H9 (cell line): ENCODE results near the gene CDH13. TPM values are rescaled to one million over a fixed set of nuclear protein-coding genes. Genes with fewer than 3 reads are reported as not detected.

ENCODE experiments used
- DNase-seq: peaks from one replicate; pipeline ENCODE4 v3.0.0-alpha.2; 2017
- H2AFZ ChIP-seq: one replicate; pipeline ENCODE4 v1.6.1; 2013; ENCODE audit warnings: mild to moderate bottlenecking, low read length, control low read depth, moderate library complexity
- H2AK5ac ChIP-seq: 2 replicates; pipeline ENCODE4 v1.6.1; 2013; ENCODE audit warnings: low read length, control low read depth, mixed read lengths; ENCODE audit not compliant: insufficient read length
- H2BK120ac ChIP-seq: one replicate; pipeline ENCODE4 v1.6.1; 2013; ENCODE audit warnings: low read depth, mild to moderate bottlenecking, low read length, control low read depth, inconsistent platforms; ENCODE audit not compliant: poor library complexity, severe bottlenecking
- H2BK12ac ChIP-seq: 2 replicates; pipeline ENCODE4 v1.6.1; 2013; ENCODE audit warnings: low read length, control low read depth, mixed read lengths, low read depth; ENCODE audit not compliant: insufficient read length
- H2BK15ac ChIP-seq: 2 replicates; pipeline ENCODE4 v1.6.1; 2013; ENCODE audit warnings: low read depth, low read length, control low read depth
- H2BK20ac ChIP-seq: one replicate; pipeline ENCODE4 v1.6.1; 2013; ENCODE audit warnings: low read depth, mild to moderate bottlenecking, low read length, control low read depth, inconsistent platforms; ENCODE audit not compliant: poor library complexity, severe bottlenecking
- H2BK5ac ChIP-seq: 2 replicates; pipeline ENCODE4 v1.6.1; 2013; ENCODE audit warnings: low read length, control low read depth, mixed read lengths; ENCODE audit not compliant: insufficient read length
- H3K14ac ChIP-seq: 2 replicates; pipeline ENCODE4 v1.6.1; 2013; ENCODE audit warnings: low read length, control low read depth; ENCODE audit not compliant: insufficient read depth
- H3K18ac ChIP-seq: 2 replicates; pipeline ENCODE4 v1.6.1; 2013; ENCODE audit warnings: low read depth, mild to moderate bottlenecking, mixed read lengths, low read length, control low read depth; ENCODE audit not compliant: insufficient read length
- H3K23ac ChIP-seq: 2 replicates; pipeline ENCODE4 v1.6.1; 2013; ENCODE audit warnings: low read length, control low read depth, mixed read lengths, low read depth; ENCODE audit not compliant: insufficient read length
- H3K23me2 ChIP-seq: 2 replicates; pipeline ENCODE4 v1.6.1; 2013; ENCODE audit warnings: low read depth, mild to moderate bottlenecking, mixed read lengths, low read length, control low read depth; ENCODE audit not compliant: insufficient read length, poor library complexity, severe bottlenecking
- H3K27ac ChIP-seq: 2 replicates; pipeline ENCODE4 v1.5.1; 2013; ENCODE audit warnings: low read length, control low read depth, mixed read lengths, low read depth; ENCODE audit not compliant: insufficient read length
- H3K27me3 ChIP-seq: 2 replicates; pipeline ENCODE4 v1.6.1; 2013; ENCODE audit warnings: low read length, control low read depth, inconsistent platforms; ENCODE audit not compliant: insufficient read depth
- H3K4ac ChIP-seq: 2 replicates; pipeline ENCODE4 v1.6.1; 2013; ENCODE audit warnings: low read depth, mild to moderate bottlenecking, control low read depth, inconsistent platforms, low read length, moderate library complexity
- H3K4me1 ChIP-seq: 2 replicates; pipeline ENCODE4 v1.6.1; 2013; ENCODE audit warnings: low read length, control low read depth, inconsistent platforms; ENCODE audit not compliant: insufficient read depth
- H3K4me2 ChIP-seq: 2 replicates; pipeline ENCODE4 v1.6.1; 2013; ENCODE audit warnings: low read length, control low read depth, mixed read lengths; ENCODE audit not compliant: insufficient read length, insufficient read depth
- H3K56ac ChIP-seq: 2 replicates; pipeline ENCODE4 v1.6.1; 2013; ENCODE audit warnings: low read depth, mild to moderate bottlenecking, mixed read lengths, low read length, control low read depth; ENCODE audit not compliant: insufficient read length
- H3K79me1 ChIP-seq: 2 replicates; pipeline ENCODE4 v1.6.1; 2013; ENCODE audit warnings: low read depth, mild to moderate bottlenecking, moderate library complexity, low read length, control low read depth, inconsistent platforms; ENCODE audit not compliant: insufficient read depth, poor library complexity, severe bottlenecking
- H3K79me2 ChIP-seq: 2 replicates; pipeline ENCODE4 v1.6.1; 2013; ENCODE audit warnings: low read length, control low read depth, inconsistent platforms; ENCODE audit not compliant: insufficient read depth
- H3K9ac ChIP-seq: 2 replicates; pipeline ENCODE4 v1.6.1; 2013; ENCODE audit warnings: low read length, control low read depth, mixed read lengths; ENCODE audit not compliant: insufficient read length; ENCODE audit errors: extremely low read depth
- H3K9me3 ChIP-seq: one replicate; pipeline ENCODE4 v1.6.1; 2013; ENCODE audit warnings: low read depth, low read length, inconsistent platforms; ENCODE audit not compliant: control insufficient read depth
- H3T11ph ChIP-seq: one replicate; pipeline ENCODE4 v1.6.1; 2013; ENCODE audit warnings: mild to moderate bottlenecking, low read length, control low read depth, inconsistent platforms
- H4K20me1 ChIP-seq: one replicate; pipeline ENCODE4 v1.6.1; 2013; ENCODE audit not compliant: control insufficient read depth, insufficient read length, insufficient read depth
- H4K5ac ChIP-seq: 2 replicates; pipeline ENCODE4 v1.6.1; 2013; ENCODE audit warnings: low read depth, mild to moderate bottlenecking, mixed read lengths, low read length, control low read depth; ENCODE audit not compliant: insufficient read length
- H4K8ac ChIP-seq: replicated peaks from 2 replicates; pipeline ENCODE4 v1.6.1; 2013; ENCODE audit warnings: low read length, control low read depth, mixed read lengths, low read depth; ENCODE audit not compliant: insufficient read length
- H4K91ac ChIP-seq: 2 replicates; pipeline ENCODE4 v1.6.1; 2013; ENCODE audit warnings: low read depth, mild to moderate bottlenecking, moderate library complexity, mixed read lengths, low read length, control low read depth; ENCODE audit not compliant: insufficient read length
- H3K27ac Mint-ChIP-seq, 3 experiments: 2 replicates in 2 of 3; 3 replicates in 1 of 3; pipeline ENCODE4 v1.8.0; 2020 to 2021; ENCODE audit warnings: mixed read lengths in 3 of 3, mild to moderate bottlenecking in 1 of 3, moderate library complexity in 1 of 3
- H3K27me3 Mint-ChIP-seq: 2 replicates; pipeline ENCODE4 v1.8.0; 2021; ENCODE audit warnings: low read depth, mild to moderate bottlenecking, moderate library complexity, mixed read lengths
- H3K36me3 Mint-ChIP-seq, 3 experiments: 2 replicates in 2 of 3; 3 replicates in 1 of 3; pipeline ENCODE4 v1.8.0; 2020 to 2021; ENCODE audit warnings: low read depth in 3 of 3, mixed read lengths in 3 of 3; ENCODE audit not compliant: insufficient read depth in 1 of 3
- H3K4me1 Mint-ChIP-seq, 2 experiments: 2 replicates each; pipeline ENCODE4 v1.8.0; 2020; ENCODE audit warnings: mixed read lengths in 2 of 2
- H3K4me3 Mint-ChIP-seq, 2 experiments: 2 replicates in 1 of 2; 3 replicates in 1 of 2; pipeline ENCODE4 v1.8.0; 2020 to 2021; ENCODE audit warnings: mild to moderate bottlenecking in 2 of 2, mixed read lengths in 2 of 2, moderate library complexity in 1 of 2
- H3K9me3 Mint-ChIP-seq, 2 experiments: 2 replicates in 1 of 2; 3 replicates in 1 of 2; pipeline ENCODE4 v1.8.0; 2020; ENCODE audit warnings: mild to moderate bottlenecking in 2 of 2, mixed read lengths in 2 of 2, moderate library complexity in 1 of 2
- WGBS: extraction: QIAGEN DNeasy Blood & Tissue Kit; methylation state at CpG from one replicate; pipeline ENCODE4 v1.1.7; 2013; ENCODE audit warnings: missing lambda C conversion rate, low lambda C conversion rate, mixed read lengths; ENCODE audit not compliant: insufficient read length; ENCODE audit errors: extremely low coverage; 5-methylcytosine and 5-hydroxymethylcytosine counted together
- total RNA-seq: library from RNA; stranded (reverse); gene quantifications from 2 replicates; pipeline ENCODE4 v1.2.1, GENCODE V29; 2021
- TF ChIP-seq, protein P1 (sequence below): fragments of 200-600 bp; sonication (generic); conservative IDR thresholded peaks from 3 replicates; pipeline ENCODE4 v1.8.0; 2021; ENCODE audit warnings: antibody characterized with exemption, mild to moderate bottlenecking

Gene CDH13
- total RNA-seq, 1 experiment from 2014 or later = 1.5 TPM

- Mint-ChIP-seq H3K4me3 (no peak overlapping the region), H3K27ac (no peak overlapping the region), H3K4me1 (peaks cover 40 to 43% of the 10 kb centered on the region in 2 experiments), H3K9me3 (peaks cover 6 to 9% of the 10 kb centered on the region in 2 experiments; a peak in 4 of 5 replicates), H3K36me3 (peaks cover 0 to 7% (median 4%) of the 10 kb centered on the region in 3 experiments; a peak in 2 of 7 replicates), H3K27me3 (no peaks in the 10 kb centered on the region; the same call in 1 of the 2 replicates)
- Histone ChIP-seq H3K4me2 (no peak overlapping the region), H3K79me2 (no peaks in the 10 kb centered on the region), H2BK120ac (no peak overlapping the region), H2BK12ac (no peak overlapping the region), H3K79me1 (no peaks in the 10 kb centered on the region), H3K4me1 (peaks cover 18% of the 10 kb centered on the region), H2AK5ac (no peak overlapping the region), H3K9ac (no peak overlapping the region), H2BK20ac (no peak overlapping the region), H3T11ph (no peak overlapping the region), H4K8ac (no peak overlapping the region), H3K23ac (no peak overlapping the region), H2AFZ (no peak overlapping the region), H2BK5ac (no peak overlapping the region), H3K27ac (no peak overlapping the region), H2BK15ac (no peak overlapping the region), H4K91ac (no peak overlapping the region), H3K14ac (no peak overlapping the region), H3K9me3 (no peaks in the 10 kb centered on the region), H3K23me2 (no peaks in the 10 kb centered on the region), H3K27me3 (no peaks in the 10 kb centered on the region), H3K4ac (no peak overlapping the region), H3K56ac (no peak overlapping the region), H4K5ac (no peak overlapping the region), H4K20me1 (no peaks in the 10 kb centered on the region), H3K18ac (no peak overlapping the region)
- DNase-seq = no peak
- TF ChIP-seq, protein P1, sequence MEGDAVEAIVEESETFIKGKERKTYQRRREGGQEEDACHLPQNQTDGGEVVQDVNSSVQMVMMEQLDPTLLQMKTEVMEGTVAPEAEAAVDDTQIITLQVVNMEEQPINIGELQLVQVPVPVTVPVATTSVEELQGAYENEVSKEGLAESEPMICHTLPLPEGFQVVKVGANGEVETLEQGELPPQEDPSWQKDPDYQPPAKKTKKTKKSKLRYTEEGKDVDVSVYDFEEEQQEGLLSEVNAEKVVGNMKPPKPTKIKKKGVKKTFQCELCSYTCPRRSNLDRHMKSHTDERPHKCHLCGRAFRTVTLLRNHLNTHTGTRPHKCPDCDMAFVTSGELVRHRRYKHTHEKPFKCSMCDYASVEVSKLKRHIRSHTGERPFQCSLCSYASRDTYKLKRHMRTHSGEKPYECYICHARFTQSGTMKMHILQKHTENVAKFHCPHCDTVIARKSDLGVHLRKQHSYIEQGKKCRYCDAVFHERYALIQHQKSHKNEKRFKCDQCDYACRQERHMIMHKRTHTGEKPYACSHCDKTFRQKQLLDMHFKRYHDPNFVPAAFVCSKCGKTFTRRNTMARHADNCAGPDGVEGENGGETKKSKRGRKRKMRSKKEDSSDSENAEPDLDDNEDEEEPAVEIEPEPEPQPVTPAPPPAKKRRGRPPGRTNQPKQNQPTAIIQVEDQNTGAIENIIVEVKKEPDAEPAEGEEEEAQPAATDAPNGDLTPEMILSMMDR = no peak
- no CpG with 5 or more reads among the region's 3 CpGs for WGBS
Observed at GRCh38 chr16:82832821-82833220, 206.1 kb downstream of the CDH13 start.
